ENCODE results near the gene STOM.
A peak's percentile ranks its signal among the peaks of the same experiment; 100 is the strongest.

STOM gene

GRCh38 chr9:121368745-121369144 is 1.3 kb downstream of the STOM start:
- DNase-seq: no peak

- no peak for DNase-seq
Observed at GRCh38 chr9:121368138-121368522, 1.9 kb downstream of the STOM start.

- no peak for DNase-seq
Observed at GRCh38 chr9:121367306-121368137, 2.5 kb downstream of the STOM start.

GRCh38 chr9:121366611-121367192 is 3.3 kb downstream of the STOM start:
- DNase-seq: no peak

- no peak for DNase-seq
Observed at GRCh38 chr9:121365564-121365963, 4.5 kb downstream of the STOM start.

GRCh38 chr9:121364886-121365285 is 5.2 kb downstream of the STOM start:
- DNase-seq: no peak

GRCh38 chr9:121364077-121364476 is 6.0 kb downstream of the STOM start:
- DNase-seq: no peak

- DNase-seq: no peak
Observed at GRCh38 chr9:121363622-121363961, 6.5 kb downstream of the STOM start.

GRCh38 chr9:121362813-121363621 is 7.0 kb downstream of the STOM start:
- no peak for DNase-seq

- no peak for DNase-seq
Observed at GRCh38 chr9:121360601-121361374, 9.3 kb downstream of the STOM start.

- DNase-seq: no peak
Observed at GRCh38 chr9:121359351-121360294, 10.4 kb downstream of the STOM start.

- no peak for DNase-seq
Observed at GRCh38 chr9:121358751-121359150, 11.3 kb downstream of the STOM start.

- DNase-seq: peak; percentile 37
Observed at GRCh38 chr9:121357011-121357410, 13.0 kb downstream of the STOM start.

GRCh38 chr9:121354762-121355161 is 15.3 kb downstream of the STOM start:
- no peak for DNase-seq

- no peak for DNase-seq
Observed at GRCh38 chr9:121354141-121354540, 15.9 kb downstream of the STOM start.

GRCh38 chr9:121353241-121354061 is 16.6 kb downstream of the STOM start:
- peak; percentile 84 for DNase-seq

GRCh38 chr9:121350993-121351561 is 19.0 kb downstream of the STOM start:
- DNase-seq: no peak

GRCh38 chr9:121350036-121350435 is 20.0 kb downstream of the STOM start:
- no peak for DNase-seq

- no peak for DNase-seq
Observed at GRCh38 chr9:121349009-121349408, 21.0 kb downstream of the STOM start.

- DNase-seq: no peak
Observed at GRCh38 chr9:121348221-121348620, 21.8 kb downstream of the STOM start.

GRCh38 chr9:121345070-121345469 is 25.0 kb downstream of the STOM start:
- DNase-seq: no peak
